ENCODE measurements around the gene CHRNB2. TPM values are rescaled to one million over a fixed set of nuclear protein-coding genes. Genes with fewer than 3 reads are reported as not detected.
A peak's percentile ranks its signal among the peaks of the same experiment; 100 is the strongest.

Gene CHRNB2
- total and polyA plus RNA-seq, 9 of the 15 experiments (the other 6 are each of a cell fraction or from before 2014, with no cell fraction given), result 0.01 TPM; not detected in 8

DNA sequence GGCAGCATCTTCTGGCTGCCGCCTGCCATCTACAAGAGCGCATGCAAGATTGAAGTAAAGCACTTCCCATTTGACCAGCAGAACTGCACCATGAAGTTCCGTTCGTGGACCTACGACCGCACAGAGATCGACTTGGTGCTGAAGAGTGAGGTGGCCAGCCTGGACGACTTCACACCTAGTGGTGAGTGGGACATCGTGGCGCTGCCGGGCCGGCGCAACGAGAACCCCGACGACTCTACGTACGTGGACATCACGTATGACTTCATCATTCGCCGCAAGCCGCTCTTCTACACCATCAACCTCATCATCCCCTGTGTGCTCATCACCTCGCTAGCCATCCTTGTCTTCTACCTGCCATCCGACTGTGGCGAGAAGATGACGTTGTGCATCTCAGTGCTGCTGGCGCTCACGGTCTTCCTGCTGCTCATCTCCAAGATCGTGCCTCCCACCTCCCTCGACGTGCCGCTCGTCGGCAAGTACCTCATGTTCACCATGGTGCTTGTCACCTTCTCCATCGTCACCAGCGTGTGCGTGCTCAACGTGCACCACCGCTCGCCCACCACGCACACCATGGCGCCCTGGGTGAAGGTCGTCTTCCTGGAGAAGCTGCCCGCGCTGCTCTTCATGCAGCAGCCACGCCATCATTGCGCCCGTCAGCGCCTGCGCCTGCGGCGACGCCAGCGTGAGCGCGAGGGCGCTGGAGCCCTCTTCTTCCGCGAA is 3.8 kb downstream of the CHRNB2 start:
- TF ChIP-seq MTA2 (IDR thresholded peaks at IDR 0.05; ENCODE audit: low read depth) (no peak), THRAP3 (IDR thresholded peaks at IDR 0.05; ENCODE audit: borderline replicate concordance) (no peak), ZC3H11A (IDR thresholded peaks at IDR 0.05; ENCODE audit: low read depth, low read length) (no peak), YBX1 (IDR thresholded peaks at IDR 0.05) (no peak)
- TF ChIP-seq, protein P1, sequence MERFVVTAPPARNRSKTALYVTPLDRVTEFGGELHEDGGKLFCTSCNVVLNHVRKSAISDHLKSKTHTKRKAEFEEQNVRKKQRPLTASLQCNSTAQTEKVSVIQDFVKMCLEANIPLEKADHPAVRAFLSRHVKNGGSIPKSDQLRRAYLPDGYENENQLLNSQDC (CRISPR knock-in tag; IDR thresholded peaks at IDR 0.05), result no peak
- TF ChIP-seq, protein P2, sequence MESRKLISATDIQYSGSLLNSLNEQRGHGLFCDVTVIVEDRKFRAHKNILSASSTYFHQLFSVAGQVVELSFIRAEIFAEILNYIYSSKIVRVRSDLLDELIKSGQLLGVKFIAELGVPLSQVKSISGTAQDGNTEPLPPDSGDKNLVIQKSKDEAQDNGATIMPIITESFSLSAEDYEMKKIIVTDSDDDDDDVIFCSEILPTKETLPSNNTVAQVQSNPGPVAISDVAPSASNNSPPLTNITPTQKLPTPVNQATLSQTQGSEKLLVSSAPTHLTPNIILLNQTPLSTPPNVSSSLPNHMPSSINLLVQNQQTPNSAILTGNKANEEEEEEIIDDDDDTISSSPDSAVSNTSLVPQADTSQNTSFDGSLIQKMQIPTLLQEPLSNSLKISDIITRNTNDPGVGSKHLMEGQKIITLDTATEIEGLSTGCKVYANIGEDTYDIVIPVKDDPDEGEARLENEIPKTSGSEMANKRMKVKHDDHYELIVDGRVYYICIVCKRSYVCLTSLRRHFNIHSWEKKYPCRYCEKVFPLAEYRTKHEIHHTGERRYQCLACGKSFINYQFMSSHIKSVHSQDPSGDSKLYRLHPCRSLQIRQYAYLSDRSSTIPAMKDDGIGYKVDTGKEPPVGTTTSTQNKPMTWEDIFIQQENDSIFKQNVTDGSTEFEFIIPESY (CRISPR knock-in tag; IDR thresholded peaks at IDR 0.05), result peak; percentile 62; the same call in 1 of the 2 replicates
- intact Hi-C loops (cut with micrococcal nuclease) (no loop called here), in situ Hi-C loops (cut with MboI) (no loop called here)
- Histone ChIP-seq H3K27me3 (ENCODE audit: control insufficient read depth in 2 of 2, insufficient read depth in 2 of 2, low read length in 2 of 2) (peaks cover 31 to 70% of the 10 kb centered on the region in 2 experiments; a peak in 4 of 5 replicates), H3K36me3 (ENCODE audit: control insufficient read depth, insufficient read depth, low read length) (no peaks in the 10 kb centered on the region), H3K9me1 (ENCODE audit: control insufficient read depth, insufficient read depth, low read length) (no peaks in the 10 kb centered on the region), H3K4me1 (replicated peaks in 1 of 2; ENCODE audit: control insufficient read depth in 2 of 2, insufficient read depth in 2 of 2, low read length in 2 of 2) (peaks cover 0 to 17% of the 10 kb centered on the region in 2 experiments; a peak in 2 of 5 replicates), H4K20me1 (replicated peaks; ENCODE audit: control insufficient read depth, insufficient read depth, low read length) (peaks cover 9% of the 10 kb centered on the region), H3K79me2 (ENCODE audit: control insufficient read depth, insufficient read depth, low read length) (no peaks in the 10 kb centered on the region), H3K4me2 (ENCODE audit: insufficient read depth, low read length) (no peak overlapping the region), H2AFZ (ENCODE audit: low read depth, low read length) (no peak overlapping the region), H3K4me3 (no peak overlapping the region), H3K9me3 (replicated peaks; ENCODE audit: control insufficient read depth, insufficient read depth, low read depth, low read length) (no peaks in the 10 kb centered on the region), H3K27ac (ENCODE audit: extremely low read depth, low read depth, low read length) (no peak overlapping the region), H3K9ac (ENCODE audit: insufficient read depth in 1 of 2, low read depth in 2 of 2, low read length in 2 of 2) (no peak overlapping the region)
- ChIA-PET POLR2A (no interaction called here), CTCF (ENCODE audit: low intra/inter-chr PET ratio) (no interaction called here)
- ATAC-seq (no peak), FAIRE-seq (no peak), DNase-seq (ENCODE audit: extremely low read depth in 1 of 4, low spot score in 3 of 4) (no peak)
- BruUV-seq (replicated peaks), result no TSS peak
- 26% methylated on average over 49 of the region's 59 CpGs for WGBS (ENCODE audit: insufficient coverage, low coverage, missing lambda C conversion rate)
